Epithelial cell of proximal tubule (primary cell): Measurements from ENCODE around the gene ZFP36L1. TPM values are rescaled to one million over a fixed set of nuclear protein-coding genes. Genes with fewer than 3 reads are reported as not detected.

Experiments used
- DNase-seq: peaks from one replicate; pipeline ENCODE4 v3.0.0-alpha.2; 2011; ENCODE audit warnings: low read depth
- H3K4me3 ChIP-seq: 2 replicates; pipeline ENCODE4 v1.5.1; 2011; ENCODE audit warnings: low read depth, mild to moderate bottlenecking, low read length
- CTCF ChIP-seq: conservative IDR thresholded peaks from 2 replicates; pipeline ENCODE4 v1.5.1; 2012; ENCODE audit warnings: low read depth, mild to moderate bottlenecking, low read length
- total RNA-seq: library from RNA; depleted of rRNA; stranded (reverse); fragments of >200 nt; gene quantifications from 2 replicates; pipeline ENCODE4 v1.2.3, GENCODE V29; 2015

ZFP36L1 gene
- total RNA-seq, 1 donor from 2014 or later, result 142 TPM

GRCh38 chr14:68760761-68761160, 32.1 kb downstream of the ZFP36L1 start:
- no peak for TF ChIP-seq CTCF
- no peak overlapping the region for H3K4me3 ChIP-seq
- no peak for DNase-seq

- H3K4me3 ChIP-seq, result no peak overlapping the region
- TF ChIP-seq CTCF, result no peak
- DNase-seq, result no peak
Observed at GRCh38 chr14:68759937-68760336, 32.9 kb downstream of the ZFP36L1 start.

- no peak for TF ChIP-seq CTCF
- DNase-seq, result no peak
Observed at GRCh38 chr14:68759017-68759560, 33.8 kb downstream of the ZFP36L1 start.

GRCh38 chr14:68758301-68758700, 34.6 kb downstream of the ZFP36L1 start:
- DNase-seq, result no peak
- H3K4me3 ChIP-seq, result no peak overlapping the region
- no peak for TF ChIP-seq CTCF

More at GRCh38 chr14:68759017-68759560, 33.8 kb downstream of the ZFP36L1 start:
- H3K4me3 ChIP-seq, result no peak overlapping the region

- DNase-seq, result no peak
- no peak for TF ChIP-seq CTCF
- H3K4me3 ChIP-seq, result no peak overlapping the region
Observed at GRCh38 chr14:68757618-68758081, 35.2 kb downstream of the ZFP36L1 start.

GRCh38 chr14:68756734-68757133, 36.1 kb downstream of the ZFP36L1 start:
- no peak for TF ChIP-seq CTCF
- DNase-seq, result no peak
- H3K4me3 ChIP-seq, result no peak overlapping the region

GRCh38 chr14:68756000-68756481, 36.8 kb downstream of the ZFP36L1 start:
- H3K4me3 ChIP-seq, result no peak overlapping the region
- DNase-seq, result no peak
- TF ChIP-seq CTCF, result no peak
